Fibroblast of mammary gland (primary cell): Measurements from ENCODE around the gene CDC45.

Experiments used
- DNase-seq: peaks from one replicate; pipeline ENCODE4 v3.0.0-alpha.2; 2010; ENCODE audit warnings: low read depth
- H3K4me3 ChIP-seq: 2 replicates; pipeline ENCODE4 v1.5.1; 2011; ENCODE audit warnings: low read depth, mild to moderate bottlenecking, low read length, moderate library complexity; ENCODE audit not compliant: control insufficient read depth
- CTCF ChIP-seq: conservative IDR thresholded peaks from 2 replicates; pipeline ENCODE4 v1.5.1; 2011; ENCODE audit warnings: low read depth, low read length, inconsistent platforms; ENCODE audit not compliant: control insufficient read depth, insufficient read depth

The CDC45 gene

GRCh38 chr22:19566279-19567156 is 86.8 kb downstream of the CDC45 start:
- DNase-seq, result no peak
- TF ChIP-seq CTCF, result no peak
- no peak overlapping the region for H3K4me3 ChIP-seq

GRCh38 chr22:19567157-19568009 is 87.7 kb downstream of the CDC45 start:
- no peak for TF ChIP-seq CTCF
- no peak overlapping the region for H3K4me3 ChIP-seq
- no peak for DNase-seq

GRCh38 chr22:19568337-19569275 is 88.9 kb downstream of the CDC45 start:
- peak; percentile 95 for DNase-seq
- no peak for TF ChIP-seq CTCF
- no peak overlapping the region for H3K4me3 ChIP-seq

GRCh38 chr22:19569276-19569640 is 89.5 kb downstream of the CDC45 start:
- no peak for DNase-seq
- no peak for TF ChIP-seq CTCF
- H3K4me3 ChIP-seq, result no peak overlapping the region

- no peak overlapping the region for H3K4me3 ChIP-seq
- TF ChIP-seq CTCF, result no peak
- DNase-seq, result no peak
Observed at GRCh38 chr22:19569976-19570375, 90.3 kb downstream of the CDC45 start.
